ENCODE results near the gene VPS13C. TPM values are rescaled to one million over a fixed set of nuclear protein-coding genes. Genes with fewer than 3 reads are reported as not detected.

VPS13C gene
- polyA plus RNA-seq, 3 donors: 12.0 to 32.2 (median 18.4) TPM

DNA sequence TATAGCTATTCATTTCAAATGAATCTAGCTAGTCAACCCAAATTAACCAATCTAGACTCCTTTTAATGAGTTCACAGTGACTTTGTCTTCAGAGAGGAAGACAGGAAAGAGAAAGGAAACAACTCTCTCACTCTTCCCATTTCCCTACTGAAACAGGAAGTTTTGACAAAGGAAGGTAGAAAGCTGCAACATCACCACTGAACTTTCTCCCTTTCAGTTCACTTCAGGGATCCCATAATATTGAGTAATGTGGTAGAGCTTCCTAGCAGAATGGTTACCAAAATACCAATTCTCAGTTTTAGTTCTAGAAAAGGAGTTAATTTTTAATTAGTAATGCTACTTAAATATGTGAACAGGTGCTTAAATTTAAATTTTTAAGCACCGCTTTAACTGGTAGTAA is 7.5 kb downstream of the VPS13C start:
- peaks cover 61% of the 10 kb centered on the region for H3K4me1 Mint-ChIP-seq

DNA sequence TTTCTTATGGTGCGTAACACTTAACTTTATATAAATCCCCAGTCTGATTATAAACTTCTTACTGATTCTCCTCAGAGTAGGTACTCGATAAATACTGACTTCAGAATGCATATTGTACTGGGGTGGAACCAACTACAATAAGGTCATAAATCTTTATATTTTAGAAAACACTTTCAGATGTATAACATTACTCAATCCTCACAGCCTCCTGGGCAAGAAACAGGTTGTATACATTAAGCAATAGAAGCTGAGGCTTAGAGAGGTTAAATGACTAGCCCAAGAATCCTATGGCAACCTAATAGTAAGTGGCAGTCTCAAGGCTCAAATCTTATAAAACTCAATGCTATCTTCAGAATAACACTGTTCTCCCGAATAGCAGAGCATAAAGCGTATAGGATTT is 9.1 kb downstream of the VPS13C start:
- no peaks in the 10 kb centered on the region for H3K9me3 Mint-ChIP-seq
- H4K20me1 ChIP-seq (ENCODE audit: insufficient read depth, low read length): peaks cover 79% of the 10 kb centered on the region
- intact Hi-C loops (cut with micrococcal nuclease): no loop called here
- H3K4me3 Mint-ChIP-seq: no peak overlapping the region
- peaks cover 66% of the 10 kb centered on the region for H3K4me1 Mint-ChIP-seq
- TF ChIP-seq, protein P1, sequence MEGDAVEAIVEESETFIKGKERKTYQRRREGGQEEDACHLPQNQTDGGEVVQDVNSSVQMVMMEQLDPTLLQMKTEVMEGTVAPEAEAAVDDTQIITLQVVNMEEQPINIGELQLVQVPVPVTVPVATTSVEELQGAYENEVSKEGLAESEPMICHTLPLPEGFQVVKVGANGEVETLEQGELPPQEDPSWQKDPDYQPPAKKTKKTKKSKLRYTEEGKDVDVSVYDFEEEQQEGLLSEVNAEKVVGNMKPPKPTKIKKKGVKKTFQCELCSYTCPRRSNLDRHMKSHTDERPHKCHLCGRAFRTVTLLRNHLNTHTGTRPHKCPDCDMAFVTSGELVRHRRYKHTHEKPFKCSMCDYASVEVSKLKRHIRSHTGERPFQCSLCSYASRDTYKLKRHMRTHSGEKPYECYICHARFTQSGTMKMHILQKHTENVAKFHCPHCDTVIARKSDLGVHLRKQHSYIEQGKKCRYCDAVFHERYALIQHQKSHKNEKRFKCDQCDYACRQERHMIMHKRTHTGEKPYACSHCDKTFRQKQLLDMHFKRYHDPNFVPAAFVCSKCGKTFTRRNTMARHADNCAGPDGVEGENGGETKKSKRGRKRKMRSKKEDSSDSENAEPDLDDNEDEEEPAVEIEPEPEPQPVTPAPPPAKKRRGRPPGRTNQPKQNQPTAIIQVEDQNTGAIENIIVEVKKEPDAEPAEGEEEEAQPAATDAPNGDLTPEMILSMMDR (IDR thresholded peaks at IDR 0.05): no peak
- H3K27me3 ChIP-seq (ENCODE audit: control insufficient read depth in 2 of 2, insufficient read depth in 2 of 2, low read length in 2 of 2): no peaks in the 10 kb centered on the region
- 92% methylated on average over 2 of the region's 4 CpGs for WGBS (ENCODE audit: insufficient coverage)
- H3K79me2 ChIP-seq (ENCODE audit: insufficient read depth, low read length): peaks cover 81% of the 10 kb centered on the region
- no peak overlapping the region for H2AFZ ChIP-seq (ENCODE audit: insufficient read depth, low read depth, low read length, poor library complexity, severe bottlenecking)
- no peak for DNase-seq
- H3K27ac ChIP-seq (ENCODE audit: low read depth in 1 of 2, low read length in 2 of 2): peak overlapping the region in 1 of 2 donors; percentile 13
- peaks cover 0 to 1% (median 0%) of the 10 kb centered on the region in 3 donors for H3K27me3 Mint-ChIP-seq (ENCODE audit: low read depth in 3 of 3)
- no peaks in the 10 kb centered on the region for H3K36me3 ChIP-seq (replicated peaks in 1 of 2; ENCODE audit: control insufficient read depth in 1 of 2, insufficient read depth in 2 of 2, low read length in 2 of 2)
- no peak overlapping the region for H3K4me3 ChIP-seq (replicated peaks in 1 of 3; ENCODE audit: low read depth in 2 of 3, low read length in 3 of 3)
- no peak overlapping the region for H3K9ac ChIP-seq (ENCODE audit: insufficient read depth, low read length, poor library complexity, severe bottlenecking)
- peaks cover 2 to 4% of the 10 kb centered on the region in 2 donors for H3K36me3 Mint-ChIP-seq
- peaks cover 57 to 70% of the 10 kb centered on the region in 2 donors for H3K4me1 ChIP-seq (ENCODE audit: control insufficient read depth in 1 of 2, insufficient read depth in 2 of 2, low read length in 2 of 2)
- H3K27ac Mint-ChIP-seq: no peak overlapping the region
- H3K9me3 ChIP-seq (replicated peaks in 1 of 2; ENCODE audit: control insufficient read depth in 1 of 2, insufficient read depth in 1 of 2, low read length in 2 of 2): no peaks in the 10 kb centered on the region
- no peak overlapping the region for H3K4me2 ChIP-seq (replicated peaks; ENCODE audit: extremely low read depth, low read length, poor library complexity, severe bottlenecking)

More for the DNA sequence above, 7.5 kb downstream of the VPS13C start:
- DNase-seq: peak in 2 of 3 donors; percentile 27 to 60
- Histone ChIP-seq H3K9me3 (replicated peaks in 1 of 2; ENCODE audit: control insufficient read depth in 1 of 2, insufficient read depth in 1 of 2, low read length in 2 of 2) (no peaks in the 10 kb centered on the region), H3K27me3 (ENCODE audit: control insufficient read depth in 2 of 2, insufficient read depth in 2 of 2, low read length in 2 of 2) (no peaks in the 10 kb centered on the region), H4K20me1 (ENCODE audit: insufficient read depth, low read length) (peaks cover 79% of the 10 kb centered on the region), H2AFZ (ENCODE audit: insufficient read depth, low read depth, low read length, poor library complexity, severe bottlenecking) (no peak overlapping the region), H3K79me2 (ENCODE audit: insufficient read depth, low read length) (peaks cover 81% of the 10 kb centered on the region), H3K4me2 (replicated peaks; ENCODE audit: extremely low read depth, low read length, poor library complexity, severe bottlenecking) (peak overlapping the region; percentile 36), H3K4me3 (replicated peaks in 1 of 3; ENCODE audit: low read depth in 2 of 3, low read length in 3 of 3) (peak overlapping the region in 1 of 3 experiments; percentile 38), H3K4me1 (ENCODE audit: control insufficient read depth in 1 of 2, insufficient read depth in 2 of 2, low read length in 2 of 2) (peaks cover 57 to 66% of the 10 kb centered on the region in 2 donors), H3K36me3 (replicated peaks in 1 of 2; ENCODE audit: control insufficient read depth in 1 of 2, insufficient read depth in 2 of 2, low read length in 2 of 2) (no peaks in the 10 kb centered on the region), H3K9ac (ENCODE audit: insufficient read depth, low read length, poor library complexity, severe bottlenecking) (no peak overlapping the region), H3K27ac (ENCODE audit: low read depth in 1 of 2, low read length in 2 of 2) (peak overlapping the region; percentile 35 to 65)
- Mint-ChIP-seq H3K36me3 (peaks cover 2 to 9% of the 10 kb centered on the region in 2 donors), H3K27me3 (ENCODE audit: low read depth in 3 of 3) (peaks cover 0 to 1% (median 0%) of the 10 kb centered on the region in 3 donors), H3K27ac (peak overlapping the region in 3 of 7 donors; percentile 25 to 30 (median 30)), H3K4me3 (no peak overlapping the region), H3K9me3 (no peaks in the 10 kb centered on the region)
- TF ChIP-seq, protein P1 (IDR thresholded peaks at IDR 0.05): no peak
- intact Hi-C loops (cut with micrococcal nuclease): no loop called here
- no CpG with 5 or more reads among the region's 1 CpG for WGBS (ENCODE audit: insufficient coverage)

All from CD14-positive monocyte (primary cell).